HG03280 (cell line): ENCODE results near the gene RAB3B.
"Not testable (repeated sequence)": the region's sequence is repeated elsewhere in the genome, so short reads cannot be mapped to it uniquely, and the experiment has no call there.

Experiments used
- ATAC-seq: cut with Tn5 transposase; IDR thresholded peaks from one replicate; pipeline ENCODE4 v1.9.1; 2021; ENCODE audit warnings: mild to moderate bottlenecking, moderate library complexity; ENCODE audit not compliant: unreplicated experiment

The RAB3B gene

DNA sequence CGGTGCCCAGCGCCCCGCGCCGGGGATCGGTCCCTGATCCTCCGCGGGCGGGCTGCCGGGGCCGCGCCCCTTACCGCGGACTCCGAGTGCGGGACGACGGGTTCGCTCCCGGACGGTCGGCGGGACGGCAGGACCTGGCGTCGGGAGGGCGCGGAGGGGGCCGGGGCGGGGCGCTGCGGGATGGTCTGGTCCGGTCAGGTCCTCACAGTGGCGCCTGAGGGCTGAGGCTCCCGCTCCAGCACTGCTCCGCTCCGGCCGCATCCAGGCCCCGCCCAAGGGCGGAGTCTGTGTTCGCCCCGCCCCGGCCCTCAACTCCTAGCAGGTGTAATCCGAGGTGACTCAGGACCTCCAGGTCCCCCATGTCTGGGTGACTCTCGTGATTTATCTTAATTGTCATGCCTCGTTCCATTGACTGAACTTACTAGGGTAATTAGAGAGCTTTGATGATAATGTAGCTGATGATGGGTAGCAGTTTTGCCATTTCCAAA is at the start of gene RAB3B:
TSS of gene RAB3B (minus strand) at position 223 of the 488 bp plus-strand sequence. CDS start 13,583 bp downstream, outside the sequence.
- peak; percentile 86 for ATAC-seq

DNA sequence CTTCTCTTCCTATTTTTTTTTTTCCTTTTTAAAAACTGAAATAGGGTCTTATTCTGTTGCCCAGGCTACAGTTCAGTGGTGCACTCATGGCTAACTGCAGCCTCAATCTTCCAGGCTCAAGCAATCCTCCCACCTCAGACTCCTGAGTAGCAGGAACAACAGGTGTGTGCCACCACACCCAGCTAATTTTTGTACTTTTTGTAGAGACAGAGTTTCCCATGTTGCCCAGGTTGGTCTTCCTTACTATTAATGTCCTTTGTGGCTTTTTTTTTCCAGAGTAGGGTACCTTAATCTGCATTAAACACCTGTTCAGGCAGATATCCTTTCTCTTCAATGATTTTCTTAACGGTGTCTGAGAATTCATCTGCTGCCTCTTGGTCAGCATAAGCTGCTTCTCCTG is 47.4 kb upstream of the RAB3B start:
- ATAC-seq = no peak

GRCh38 chr1:52037402-52037814 is 46.9 kb upstream of the RAB3B start:
- no peak for ATAC-seq

DNA sequence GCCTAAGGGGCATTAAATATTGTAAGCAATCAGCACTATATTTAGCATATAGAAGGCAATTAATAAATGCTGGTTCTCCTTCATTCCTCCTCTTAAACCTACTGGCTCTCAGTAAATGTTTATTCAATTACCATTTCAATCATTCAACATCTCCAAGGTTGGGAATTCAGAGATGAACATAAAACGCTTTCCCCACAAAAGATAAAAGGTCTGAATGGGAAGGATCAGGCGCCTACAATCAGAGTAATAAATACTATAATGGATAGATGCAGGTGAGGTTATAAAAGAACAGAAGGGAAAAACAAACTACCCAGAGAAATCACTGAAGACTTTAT is 43.5 kb upstream of the RAB3B start:
- no peak for ATAC-seq

- peak; percentile 75 for ATAC-seq
Measured at GRCh38 chr1:52033190-52034049, 42.9 kb upstream of the RAB3B start, which contains the start of gene KTI12. Gene KTI12, minus strand, starts transcription at chr1:52033810. Its CDS starts 49 bp downstream, at chr1:52033761.

DNA sequence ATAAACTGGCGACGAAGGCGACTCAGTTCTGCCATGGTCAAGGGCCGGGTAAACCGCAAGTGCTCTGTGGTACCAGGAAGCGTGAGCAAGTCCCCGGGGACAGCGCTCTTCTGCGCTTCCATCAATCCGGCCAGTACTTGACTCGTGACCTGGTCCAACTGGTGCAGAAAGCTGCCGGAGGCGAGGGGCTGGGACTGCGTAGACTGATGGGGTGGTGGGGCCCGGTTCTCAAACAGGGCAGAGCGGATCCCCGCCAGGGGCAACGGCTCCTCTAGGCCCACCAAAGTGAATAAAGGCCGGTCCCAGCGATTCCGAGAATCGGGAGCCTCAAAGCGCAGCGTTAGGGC is 42.3 kb upstream of the RAB3B start:
- peak; percentile 37 for ATAC-seq

GRCh38 chr1:52032124-52032784 is 41.8 kb upstream of the RAB3B start:
- ATAC-seq = peak; percentile 36

DNA sequence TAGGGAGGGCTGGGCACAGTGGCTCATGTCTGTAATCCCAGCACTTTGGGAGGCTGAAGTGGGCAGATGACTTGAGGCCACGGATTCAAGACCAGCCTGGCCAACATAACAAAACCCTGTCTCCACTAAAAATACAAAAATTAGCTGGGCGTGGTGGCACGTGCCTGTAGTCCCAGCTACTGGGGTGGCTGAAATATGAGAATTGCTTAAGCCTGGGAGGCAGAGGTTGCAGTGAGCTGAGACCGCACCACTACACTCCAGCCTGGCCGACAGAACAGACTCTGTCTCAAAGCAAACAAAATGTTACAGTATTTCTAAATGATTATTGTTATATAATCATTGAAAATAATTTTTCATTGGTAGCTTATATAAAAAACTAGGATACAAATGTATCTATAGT is 38.3 kb upstream of the RAB3B start:
- ATAC-seq = not testable (repeated sequence)

DNA sequence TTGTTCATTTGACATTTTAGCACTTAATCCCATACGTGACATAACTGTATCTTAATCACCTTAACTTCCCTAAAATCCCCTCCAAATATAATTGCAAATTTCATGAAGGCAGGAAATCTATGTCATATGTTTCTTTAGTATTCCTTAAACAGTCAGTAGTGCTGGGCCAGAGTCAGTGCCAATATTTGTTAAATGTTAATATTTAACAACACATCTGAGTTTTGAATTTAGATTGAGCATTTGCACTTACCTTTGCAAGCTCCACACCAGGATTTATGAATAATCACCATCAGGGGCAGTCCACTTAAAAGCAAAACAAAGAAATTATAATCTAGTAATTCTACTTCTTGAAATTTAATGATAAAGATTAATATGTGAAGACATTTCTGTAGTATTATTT is 37.8 kb upstream of the RAB3B start:
- no peak for ATAC-seq

DNA sequence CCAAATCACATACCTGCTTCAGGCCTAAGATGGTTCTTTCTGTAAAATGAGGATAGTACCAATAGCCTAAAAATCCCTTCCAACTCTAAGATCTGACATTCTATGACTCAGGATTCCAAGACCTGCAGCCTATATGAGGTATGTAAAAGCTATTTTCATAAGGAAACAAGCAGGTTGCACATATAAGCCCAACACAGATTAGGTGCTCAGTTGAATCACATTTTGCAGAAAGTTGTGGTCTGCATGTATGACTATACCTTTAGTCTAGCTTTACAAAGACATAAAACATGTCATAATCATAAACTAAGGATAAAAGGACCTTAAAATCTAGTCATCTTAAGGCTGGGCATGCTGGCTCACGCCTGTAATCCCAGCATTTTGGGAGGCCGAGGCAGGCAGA is 35.8 kb upstream of the RAB3B start:
- ATAC-seq = no peak

DNA sequence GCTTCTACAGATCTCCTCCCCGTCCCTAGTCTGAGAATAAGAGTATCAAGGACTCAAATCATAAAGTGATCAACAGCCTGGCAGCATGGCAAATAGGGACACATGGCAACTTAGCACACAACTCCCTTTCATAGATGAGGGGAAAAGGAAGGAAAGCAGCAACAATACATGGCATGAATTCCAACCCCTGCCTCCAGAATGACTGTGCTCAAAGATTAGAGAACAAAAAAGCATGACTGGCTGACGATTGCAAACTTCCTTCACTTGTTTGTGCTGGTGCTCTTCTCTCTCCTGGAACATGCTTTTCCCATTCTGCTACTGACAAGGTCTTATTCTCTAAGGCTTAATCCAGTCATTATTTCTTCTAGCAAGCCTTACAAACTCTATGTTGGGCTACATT is 31.6 kb upstream of the RAB3B start:
- no peak for ATAC-seq

- no peak for ATAC-seq
Measured at GRCh38 chr1:52008071-52008809, 17.7 kb upstream of the RAB3B start.

GRCh38 chr1:52007215-52008002 is 16.9 kb upstream of the RAB3B start:
- ATAC-seq = no peak

GRCh38 chr1:52006081-52006553 is 15.6 kb upstream of the RAB3B start:
- not testable (repeated sequence) for ATAC-seq

DNA sequence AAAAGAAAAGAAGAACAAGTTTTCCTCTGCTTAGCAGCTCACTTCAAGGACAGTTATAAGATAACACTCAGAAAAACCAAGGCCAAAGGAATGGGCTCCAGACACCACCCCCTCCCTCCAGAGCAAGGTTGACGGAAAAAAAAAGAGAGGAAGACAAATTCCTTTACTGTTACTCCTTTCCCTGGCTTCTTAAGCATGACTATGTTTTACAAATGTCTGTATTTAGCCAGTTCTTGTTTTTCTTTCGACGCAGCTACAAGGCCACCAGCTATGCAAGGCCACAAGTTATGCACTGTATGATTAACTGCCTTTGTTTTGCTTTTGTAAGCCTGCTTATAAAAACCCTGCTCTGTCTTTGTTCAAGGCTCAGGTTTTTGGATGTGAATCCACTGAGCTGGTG is 15.0 kb upstream of the RAB3B start:
- not testable (repeated sequence) for ATAC-seq

- ATAC-seq = no peak
Measured at GRCh38 chr1:52003877-52004276, 13.4 kb upstream of the RAB3B start.

DNA sequence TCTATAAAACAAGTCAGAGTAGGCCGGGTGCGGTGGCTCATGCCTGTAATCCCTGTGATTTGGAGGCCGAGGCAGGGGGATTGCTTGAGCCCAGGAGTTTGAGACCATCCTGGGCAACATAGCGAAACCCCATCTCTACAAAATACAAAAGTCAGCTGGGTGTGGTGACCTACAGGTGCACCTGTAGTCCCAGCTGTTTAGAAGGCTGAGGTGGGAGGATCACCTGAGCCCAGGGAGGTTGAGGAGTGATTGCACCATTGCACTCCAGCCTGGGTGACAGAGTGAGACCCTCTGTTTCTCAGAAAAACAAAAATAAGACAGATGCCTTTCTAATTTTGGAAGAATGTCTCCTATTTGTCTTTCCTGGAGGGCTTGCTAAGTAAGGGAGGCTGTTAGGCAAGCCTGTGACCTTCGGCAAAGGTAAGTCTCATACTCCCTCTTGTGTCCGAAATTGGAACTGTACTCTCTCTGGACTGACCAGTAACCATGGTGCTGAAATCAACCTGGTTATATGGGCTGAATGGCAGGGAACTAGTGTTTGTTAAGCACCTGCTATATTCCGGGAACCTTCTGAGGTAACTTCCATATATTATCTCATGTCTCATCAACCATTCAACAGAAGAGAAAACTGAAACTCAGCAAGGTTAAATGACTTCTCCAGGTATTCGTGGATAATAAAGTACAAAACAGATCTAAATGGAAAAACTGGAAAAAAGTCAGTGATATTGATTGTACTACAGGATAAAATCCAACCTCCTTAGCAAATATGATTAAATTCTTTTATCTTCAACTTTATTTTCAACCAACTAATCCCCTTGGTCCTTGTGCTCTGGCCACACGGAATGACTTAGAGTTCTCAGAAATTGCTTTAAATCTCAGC is 11.8 kb upstream of the RAB3B start:
- ATAC-seq = peak; percentile 92

DNA sequence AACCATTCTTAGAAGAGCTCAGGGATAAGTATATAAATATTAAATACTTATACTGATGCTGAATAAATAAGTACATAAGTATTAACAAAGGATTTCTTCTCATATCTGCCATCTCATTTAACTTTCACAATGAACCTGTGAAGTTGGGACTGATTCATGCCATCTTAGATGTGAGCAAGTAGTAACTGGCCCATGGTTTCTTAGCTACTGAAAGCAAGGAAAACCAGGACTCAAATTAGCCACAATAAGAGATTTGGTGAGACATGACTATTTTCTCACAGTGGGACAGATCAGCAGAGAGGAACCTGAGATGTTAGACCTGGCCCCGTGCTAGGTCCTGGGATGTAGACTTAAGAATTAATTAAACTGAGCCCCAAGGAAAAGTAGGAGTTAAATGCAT is 8.2 kb upstream of the RAB3B start:
- no peak for ATAC-seq

GRCh38 chr1:51997974-51998382 is 7.5 kb upstream of the RAB3B start:
- no peak for ATAC-seq
